ENCODE data around the gene SETBP1. TPM values are rescaled to one million over a fixed set of nuclear protein-coding genes. Genes with fewer than 3 reads are reported as not detected.

Gene SETBP1
- total RNA-seq, 1 experiment from 2014 or later = 9.6 TPM

DNA sequence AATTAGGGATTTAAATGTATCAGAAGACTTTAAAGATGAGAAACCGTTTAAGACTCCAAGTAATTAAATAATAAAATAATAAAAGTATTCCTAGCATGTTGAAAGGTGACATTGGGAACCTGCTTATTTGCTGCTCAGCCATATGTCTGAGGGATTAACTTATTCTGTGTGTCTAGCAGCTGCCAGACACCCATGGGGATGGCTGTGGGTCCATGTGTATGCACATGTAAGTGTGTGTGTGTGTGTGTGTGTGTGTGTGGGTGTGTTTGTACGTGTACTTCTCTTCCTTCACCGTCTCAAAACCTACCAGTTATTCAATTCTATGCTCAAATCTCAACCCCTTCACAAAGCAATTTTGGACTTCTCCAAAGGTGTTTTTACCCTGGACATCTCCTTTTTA, 124.5 kb downstream of the SETBP1 start (continued):
- no peak for TF ChIP-seq ELF4 (CRISPR knock-in tag; IDR thresholded peaks at IDR 0.05; ENCODE audit: low read depth)
- TF ChIP-seq, protein P1, sequence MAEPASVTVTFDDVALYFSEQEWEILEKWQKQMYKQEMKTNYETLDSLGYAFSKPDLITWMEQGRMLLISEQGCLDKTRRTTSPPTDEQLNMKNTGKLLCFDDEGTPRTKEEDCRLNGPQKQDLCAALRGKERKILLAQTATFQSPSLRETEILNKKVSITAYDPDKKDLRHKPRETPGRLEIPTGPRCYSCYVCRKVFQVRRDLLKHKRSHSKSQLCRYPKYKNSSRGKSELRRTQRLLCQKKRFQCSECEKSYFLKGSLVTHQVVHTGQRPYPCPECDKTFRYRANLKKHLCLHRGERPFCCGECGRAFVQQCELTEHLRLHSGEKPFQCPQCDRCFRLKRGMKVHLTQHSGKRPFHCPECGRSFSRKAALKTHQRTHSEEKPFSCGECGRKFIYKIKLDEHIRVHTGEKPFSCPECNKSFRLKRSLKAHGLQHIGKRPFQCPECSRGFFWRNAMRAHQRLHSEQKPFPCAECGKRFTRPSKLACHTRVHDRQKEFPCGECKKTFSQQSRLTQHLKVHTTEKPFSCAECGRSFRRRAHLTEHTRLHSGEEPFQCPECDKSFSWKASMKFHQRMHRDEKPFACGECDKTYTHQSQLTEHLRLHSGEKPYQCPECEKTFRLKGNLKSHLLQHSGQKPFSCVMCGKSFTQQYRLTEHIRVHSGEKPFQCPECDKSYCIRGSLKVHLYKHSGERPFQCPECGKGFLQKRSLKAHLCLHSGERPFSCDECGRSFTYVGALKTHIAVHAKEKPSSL (CRISPR knock-in tag; conservative IDR thresholded peaks at IDR 0.05) = no peak
- TF ChIP-seq, protein P2, sequence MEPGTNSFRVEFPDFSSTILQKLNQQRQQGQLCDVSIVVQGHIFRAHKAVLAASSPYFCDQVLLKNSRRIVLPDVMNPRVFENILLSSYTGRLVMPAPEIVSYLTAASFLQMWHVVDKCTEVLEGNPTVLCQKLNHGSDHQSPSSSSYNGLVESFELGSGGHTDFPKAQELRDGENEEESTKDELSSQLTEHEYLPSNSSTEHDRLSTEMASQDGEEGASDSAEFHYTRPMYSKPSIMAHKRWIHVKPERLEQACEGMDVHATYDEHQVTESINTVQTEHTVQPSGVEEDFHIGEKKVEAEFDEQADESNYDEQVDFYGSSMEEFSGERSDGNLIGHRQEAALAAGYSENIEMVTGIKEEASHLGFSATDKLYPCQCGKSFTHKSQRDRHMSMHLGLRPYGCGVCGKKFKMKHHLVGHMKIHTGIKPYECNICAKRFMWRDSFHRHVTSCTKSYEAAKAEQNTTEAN (CRISPR knock-in tag; IDR thresholded peaks at IDR 0.05) = no peak
- TF ChIP-seq, protein P3, sequence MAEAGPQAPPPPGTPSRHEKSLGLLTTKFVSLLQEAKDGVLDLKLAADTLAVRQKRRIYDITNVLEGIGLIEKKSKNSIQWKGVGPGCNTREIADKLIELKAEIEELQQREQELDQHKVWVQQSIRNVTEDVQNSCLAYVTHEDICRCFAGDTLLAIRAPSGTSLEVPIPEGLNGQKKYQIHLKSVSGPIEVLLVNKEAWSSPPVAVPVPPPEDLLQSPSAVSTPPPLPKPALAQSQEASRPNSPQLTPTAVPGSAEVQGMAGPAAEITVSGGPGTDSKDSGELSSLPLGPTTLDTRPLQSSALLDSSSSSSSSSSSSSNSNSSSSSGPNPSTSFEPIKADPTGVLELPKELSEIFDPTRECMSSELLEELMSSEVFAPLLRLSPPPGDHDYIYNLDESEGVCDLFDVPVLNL (CRISPR knock-in tag; IDR thresholded peaks at IDR 0.05; ENCODE audit: borderline replicate concordance, low read depth) = no peak

DNA sequence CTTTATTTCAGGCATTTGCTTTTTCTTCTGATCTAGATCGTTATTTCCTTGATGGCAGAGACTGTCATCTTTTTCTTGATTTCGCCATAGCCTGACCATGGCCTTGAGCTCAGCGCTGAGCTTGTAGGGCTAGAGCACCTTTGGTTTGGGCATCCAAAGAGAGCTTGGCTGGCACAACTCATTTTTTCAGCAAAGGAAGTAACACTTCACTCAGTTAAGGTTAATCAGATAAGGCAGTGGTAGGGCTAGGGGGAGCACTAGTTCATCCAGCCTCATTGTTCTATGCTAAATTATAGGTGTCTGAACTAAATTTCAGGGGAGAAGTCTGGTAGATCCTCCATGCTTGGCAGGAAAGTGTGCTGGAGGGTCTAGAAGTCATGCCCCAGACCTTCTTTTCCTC, 125.0 kb downstream of the SETBP1 start:
- H3K27me3 Mint-ChIP-seq (ENCODE audit: low read depth) = no peaks in the 10 kb centered on the region
- CTCF ChIA-PET = no interaction called here
- POLR2A ChIA-PET = no interaction called here
- peaks cover 5% of the 10 kb centered on the region; the same call in 1 of the 2 replicates for H3K36me3 Mint-ChIP-seq
- no peak overlapping the region for H3K4me3 Mint-ChIP-seq
- H3K27ac Mint-ChIP-seq = no peak overlapping the region
- no peak for ATAC-seq
- no peak for DNase-seq (ENCODE audit: low spot score)
- H3K4me1 Mint-ChIP-seq = peaks cover 31% of the 10 kb centered on the region
- peaks cover 7% of the 10 kb centered on the region for H3K9me3 Mint-ChIP-seq
- TF ChIP-seq, protein P4, sequence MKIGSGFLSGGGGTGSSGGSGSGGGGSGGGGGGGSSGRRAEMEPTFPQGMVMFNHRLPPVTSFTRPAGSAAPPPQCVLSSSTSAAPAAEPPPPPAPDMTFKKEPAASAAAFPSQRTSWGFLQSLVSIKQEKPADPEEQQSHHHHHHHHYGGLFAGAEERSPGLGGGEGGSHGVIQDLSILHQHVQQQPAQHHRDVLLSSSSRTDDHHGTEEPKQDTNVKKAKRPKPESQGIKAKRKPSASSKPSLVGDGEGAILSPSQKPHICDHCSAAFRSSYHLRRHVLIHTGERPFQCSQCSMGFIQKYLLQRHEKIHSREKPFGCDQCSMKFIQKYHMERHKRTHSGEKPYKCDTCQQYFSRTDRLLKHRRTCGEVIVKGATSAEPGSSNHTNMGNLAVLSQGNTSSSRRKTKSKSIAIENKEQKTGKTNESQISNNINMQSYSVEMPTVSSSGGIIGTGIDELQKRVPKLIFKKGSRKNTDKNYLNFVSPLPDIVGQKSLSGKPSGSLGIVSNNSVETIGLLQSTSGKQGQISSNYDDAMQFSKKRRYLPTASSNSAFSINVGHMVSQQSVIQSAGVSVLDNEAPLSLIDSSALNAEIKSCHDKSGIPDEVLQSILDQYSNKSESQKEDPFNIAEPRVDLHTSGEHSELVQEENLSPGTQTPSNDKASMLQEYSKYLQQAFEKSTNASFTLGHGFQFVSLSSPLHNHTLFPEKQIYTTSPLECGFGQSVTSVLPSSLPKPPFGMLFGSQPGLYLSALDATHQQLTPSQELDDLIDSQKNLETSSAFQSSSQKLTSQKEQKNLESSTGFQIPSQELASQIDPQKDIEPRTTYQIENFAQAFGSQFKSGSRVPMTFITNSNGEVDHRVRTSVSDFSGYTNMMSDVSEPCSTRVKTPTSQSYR (CRISPR knock-in tag; IDR thresholded peaks at IDR 0.05) = no peak
- TF ChIP-seq, protein P5, sequence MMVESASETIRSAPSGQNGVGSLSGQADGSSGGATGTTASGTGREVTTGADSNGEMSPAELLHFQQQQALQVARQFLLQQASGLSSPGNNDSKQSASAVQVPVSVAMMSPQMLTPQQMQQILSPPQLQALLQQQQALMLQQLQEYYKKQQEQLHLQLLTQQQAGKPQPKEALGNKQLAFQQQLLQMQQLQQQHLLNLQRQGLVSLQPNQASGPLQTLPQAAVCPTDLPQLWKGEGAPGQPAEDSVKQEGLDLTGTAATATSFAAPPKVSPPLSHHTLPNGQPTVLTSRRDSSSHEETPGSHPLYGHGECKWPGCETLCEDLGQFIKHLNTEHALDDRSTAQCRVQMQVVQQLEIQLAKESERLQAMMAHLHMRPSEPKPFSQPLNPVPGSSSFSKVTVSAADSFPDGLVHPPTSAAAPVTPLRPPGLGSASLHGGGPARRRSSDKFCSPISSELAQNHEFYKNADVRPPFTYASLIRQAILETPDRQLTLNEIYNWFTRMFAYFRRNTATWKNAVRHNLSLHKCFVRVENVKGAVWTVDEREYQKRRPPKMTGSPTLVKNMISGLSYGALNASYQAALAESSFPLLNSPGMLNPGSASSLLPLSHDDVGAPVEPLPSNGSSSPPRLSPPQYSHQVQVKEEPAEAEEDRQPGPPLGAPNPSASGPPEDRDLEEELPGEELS (CRISPR knock-in tag; IDR thresholded peaks at IDR 0.05) = no peak
- TF ChIP-seq, protein P6, sequence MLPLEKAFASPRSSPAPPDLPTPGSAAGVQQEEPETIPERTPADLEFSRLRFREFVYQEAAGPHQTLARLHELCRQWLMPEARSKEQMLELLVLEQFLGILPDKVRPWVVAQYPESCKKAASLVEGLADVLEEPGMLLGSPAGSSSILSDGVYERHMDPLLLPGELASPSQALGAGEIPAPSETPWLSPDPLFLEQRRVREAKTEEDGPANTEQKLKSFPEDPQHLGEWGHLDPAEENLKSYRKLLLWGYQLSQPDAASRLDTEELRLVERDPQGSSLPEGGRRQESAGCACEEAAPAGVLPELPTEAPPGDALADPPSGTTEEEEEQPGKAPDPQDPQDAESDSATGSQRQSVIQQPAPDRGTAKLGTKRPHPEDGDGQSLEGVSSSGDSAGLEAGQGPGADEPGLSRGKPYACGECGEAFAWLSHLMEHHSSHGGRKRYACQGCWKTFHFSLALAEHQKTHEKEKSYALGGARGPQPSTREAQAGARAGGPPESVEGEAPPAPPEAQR (CRISPR knock-in tag; IDR thresholded peaks at IDR 0.05) = no peak
- TF ChIP-seq SP1 (CRISPR knock-in tag; conservative IDR thresholded peaks at IDR 0.05) = no peak
- TF ChIP-seq, protein P7, sequence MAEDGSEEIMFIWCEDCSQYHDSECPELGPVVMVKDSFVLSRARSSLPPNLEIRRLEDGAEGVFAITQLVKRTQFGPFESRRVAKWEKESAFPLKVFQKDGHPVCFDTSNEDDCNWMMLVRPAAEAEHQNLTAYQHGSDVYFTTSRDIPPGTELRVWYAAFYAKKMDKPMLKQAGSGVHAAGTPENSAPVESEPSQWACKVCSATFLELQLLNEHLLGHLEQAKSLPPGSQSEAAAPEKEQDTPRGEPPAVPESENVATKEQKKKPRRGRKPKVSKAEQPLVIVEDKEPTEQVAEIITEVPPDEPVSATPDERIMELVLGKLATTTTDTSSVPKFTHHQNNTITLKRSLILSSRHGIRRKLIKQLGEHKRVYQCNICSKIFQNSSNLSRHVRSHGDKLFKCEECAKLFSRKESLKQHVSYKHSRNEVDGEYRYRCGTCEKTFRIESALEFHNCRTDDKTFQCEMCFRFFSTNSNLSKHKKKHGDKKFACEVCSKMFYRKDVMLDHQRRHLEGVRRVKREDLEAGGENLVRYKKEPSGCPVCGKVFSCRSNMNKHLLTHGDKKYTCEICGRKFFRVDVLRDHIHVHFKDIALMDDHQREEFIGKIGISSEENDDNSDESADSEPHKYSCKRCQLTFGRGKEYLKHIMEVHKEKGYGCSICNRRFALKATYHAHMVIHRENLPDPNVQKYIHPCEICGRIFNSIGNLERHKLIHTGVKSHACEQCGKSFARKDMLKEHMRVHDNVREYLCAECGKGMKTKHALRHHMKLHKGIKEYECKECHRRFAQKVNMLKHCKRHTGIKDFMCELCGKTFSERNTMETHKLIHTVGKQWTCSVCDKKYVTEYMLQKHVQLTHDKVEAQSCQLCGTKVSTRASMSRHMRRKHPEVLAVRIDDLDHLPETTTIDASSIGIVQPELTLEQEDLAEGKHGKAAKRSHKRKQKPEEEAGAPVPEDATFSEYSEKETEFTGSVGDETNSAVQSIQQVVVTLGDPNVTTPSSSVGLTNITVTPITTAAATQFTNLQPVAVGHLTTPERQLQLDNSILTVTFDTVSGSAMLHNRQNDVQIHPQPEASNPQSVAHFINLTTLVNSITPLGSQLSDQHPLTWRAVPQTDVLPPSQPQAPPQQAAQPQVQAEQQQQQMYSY (CRISPR knock-in tag; IDR thresholded peaks at IDR 0.05) = no peak
- no peak for TF ChIP-seq KAT7 (CRISPR knock-in tag; IDR thresholded peaks at IDR 0.05; ENCODE audit: borderline replicate concordance)
- TF ChIP-seq ZNF263 (CRISPR knock-in tag; IDR thresholded peaks at IDR 0.05; ENCODE audit: low read depth) = no peak
- TF ChIP-seq SOX15 (CRISPR knock-in tag; IDR thresholded peaks at IDR 0.05) = no peak
- TF ChIP-seq, protein P3 (CRISPR knock-in tag; IDR thresholded peaks at IDR 0.05; ENCODE audit: borderline replicate concordance, low read depth) = no peak
- TF ChIP-seq, protein P8, sequence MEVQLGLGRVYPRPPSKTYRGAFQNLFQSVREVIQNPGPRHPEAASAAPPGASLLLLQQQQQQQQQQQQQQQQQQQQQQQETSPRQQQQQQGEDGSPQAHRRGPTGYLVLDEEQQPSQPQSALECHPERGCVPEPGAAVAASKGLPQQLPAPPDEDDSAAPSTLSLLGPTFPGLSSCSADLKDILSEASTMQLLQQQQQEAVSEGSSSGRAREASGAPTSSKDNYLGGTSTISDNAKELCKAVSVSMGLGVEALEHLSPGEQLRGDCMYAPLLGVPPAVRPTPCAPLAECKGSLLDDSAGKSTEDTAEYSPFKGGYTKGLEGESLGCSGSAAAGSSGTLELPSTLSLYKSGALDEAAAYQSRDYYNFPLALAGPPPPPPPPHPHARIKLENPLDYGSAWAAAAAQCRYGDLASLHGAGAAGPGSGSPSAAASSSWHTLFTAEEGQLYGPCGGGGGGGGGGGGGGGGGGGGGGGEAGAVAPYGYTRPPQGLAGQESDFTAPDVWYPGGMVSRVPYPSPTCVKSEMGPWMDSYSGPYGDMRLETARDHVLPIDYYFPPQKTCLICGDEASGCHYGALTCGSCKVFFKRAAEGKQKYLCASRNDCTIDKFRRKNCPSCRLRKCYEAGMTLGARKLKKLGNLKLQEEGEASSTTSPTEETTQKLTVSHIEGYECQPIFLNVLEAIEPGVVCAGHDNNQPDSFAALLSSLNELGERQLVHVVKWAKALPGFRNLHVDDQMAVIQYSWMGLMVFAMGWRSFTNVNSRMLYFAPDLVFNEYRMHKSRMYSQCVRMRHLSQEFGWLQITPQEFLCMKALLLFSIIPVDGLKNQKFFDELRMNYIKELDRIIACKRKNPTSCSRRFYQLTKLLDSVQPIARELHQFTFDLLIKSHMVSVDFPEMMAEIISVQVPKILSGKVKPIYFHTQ (CRISPR knock-in tag; IDR thresholded peaks at IDR 0.05) = no peak
